GM12874 (cell line): ENCODE results near the gene SPATA18.

Experiments used
- CTCF ChIP-seq: IDR thresholded peaks from 2 replicates; pipeline ENCODE4 v1.5.1; 2011; ENCODE audit warnings: low read depth, mild to moderate bottlenecking, control low read depth, low read length, moderate library complexity; ENCODE audit not compliant: insufficient read depth

The SPATA18 gene

GRCh38 chr4:52096048-52096447 is 44.9 kb downstream of the SPATA18 start:
- no peak for TF ChIP-seq CTCF

- TF ChIP-seq CTCF = no peak
Measured at GRCh38 chr4:52098618-52099017, 47.5 kb downstream of the SPATA18 start.

- no peak for TF ChIP-seq CTCF
Measured at GRCh38 chr4:52099860-52100461, 48.9 kb downstream of the SPATA18 start.

- TF ChIP-seq CTCF = no peak
Measured at GRCh38 chr4:52102587-52102986, 51.5 kb downstream of the SPATA18 start.

GRCh38 chr4:52103319-52103718 is 52.2 kb downstream of the SPATA18 start:
- no peak for TF ChIP-seq CTCF

- no peak for TF ChIP-seq CTCF
Measured at GRCh38 chr4:52105276-52105675, 54.2 kb downstream of the SPATA18 start.

GRCh38 chr4:52106191-52106590 is 55.1 kb downstream of the SPATA18 start:
- TF ChIP-seq CTCF = no peak
